Measurements from ENCODE around the gene PNMA6E.

GRCh38 chrX:153384390-153384789 lies 16.8 kb downstream of the PNMA6E start:
- TF ChIP-seq, protein P1, sequence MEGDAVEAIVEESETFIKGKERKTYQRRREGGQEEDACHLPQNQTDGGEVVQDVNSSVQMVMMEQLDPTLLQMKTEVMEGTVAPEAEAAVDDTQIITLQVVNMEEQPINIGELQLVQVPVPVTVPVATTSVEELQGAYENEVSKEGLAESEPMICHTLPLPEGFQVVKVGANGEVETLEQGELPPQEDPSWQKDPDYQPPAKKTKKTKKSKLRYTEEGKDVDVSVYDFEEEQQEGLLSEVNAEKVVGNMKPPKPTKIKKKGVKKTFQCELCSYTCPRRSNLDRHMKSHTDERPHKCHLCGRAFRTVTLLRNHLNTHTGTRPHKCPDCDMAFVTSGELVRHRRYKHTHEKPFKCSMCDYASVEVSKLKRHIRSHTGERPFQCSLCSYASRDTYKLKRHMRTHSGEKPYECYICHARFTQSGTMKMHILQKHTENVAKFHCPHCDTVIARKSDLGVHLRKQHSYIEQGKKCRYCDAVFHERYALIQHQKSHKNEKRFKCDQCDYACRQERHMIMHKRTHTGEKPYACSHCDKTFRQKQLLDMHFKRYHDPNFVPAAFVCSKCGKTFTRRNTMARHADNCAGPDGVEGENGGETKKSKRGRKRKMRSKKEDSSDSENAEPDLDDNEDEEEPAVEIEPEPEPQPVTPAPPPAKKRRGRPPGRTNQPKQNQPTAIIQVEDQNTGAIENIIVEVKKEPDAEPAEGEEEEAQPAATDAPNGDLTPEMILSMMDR (IDR thresholded peaks at IDR 0.05) = no peak
- TF ChIP-seq POLR2A (IDR thresholded peaks at IDR 0.05) = no peak

All from uterus (tissue), 2 donors.